DND-41 (cell line): Measurements from ENCODE around the gene ZNF823.
"Not testable (repeated sequence)": the region's sequence is repeated elsewhere in the genome, so short reads cannot be mapped to it uniquely, and the experiment has no call there.

Experiments used
- CTCF ChIP-seq: IDR thresholded peaks from 2 replicates; pipeline ENCODE4 v1.5.1; 2012; ENCODE audit warnings: borderline replicate concordance, low read length, moderate library complexity, mild to moderate bottlenecking; ENCODE audit not compliant: poor library complexity, severe bottlenecking; ENCODE audit errors: extremely low read depth
- EZH2 ChIP-seq: IDR thresholded peaks from 3 replicates; pipeline ENCODE4 v1.6.1; 2012; ENCODE audit warnings: borderline replicate concordance, low read depth, mild to moderate bottlenecking, moderate library complexity, low read length, inconsistent platforms; ENCODE audit not compliant: severe bottlenecking

- not testable (repeated sequence) for TF ChIP-seq CTCF, EZH2
These were observed 37.9 kb upstream of the ZNF823 start for GRCh38 chr19:11776669-11777068.
